CD14-positive monocyte (primary cell): ENCODE data around the gene ERCC2. TPM values are rescaled to one million over a fixed set of nuclear protein-coding genes. Genes with fewer than 3 reads are reported as not detected.
"Not testable (repeated sequence)": the region's sequence is repeated elsewhere in the genome, so short reads cannot be mapped to it uniquely, and the experiment has no call there.

Source experiments
- DNase-seq, 3 donors: peaks; one replicate each; pipeline ENCODE4 v3.0.0-alpha.2; 2011 to 2022
- H2AFZ ChIP-seq: 2 replicates; pipeline ENCODE4 v1.6.0; 2012; ENCODE audit warnings: mild to moderate bottlenecking, low read depth, low read length, inconsistent platforms; ENCODE audit not compliant: insufficient read depth, poor library complexity, severe bottlenecking
- H3K27ac ChIP-seq, 2 donors: 1 replicate in 1 of 2; 2 replicates in 1 of 2; pipeline ENCODE4 v1.5.1; 2012 to 2013; ENCODE audit warnings: low read length in 2 of 2, control low read depth in 1 of 2, inconsistent platforms in 1 of 2, low read depth in 1 of 2, mild to moderate bottlenecking in 1 of 2
- H3K27me3 ChIP-seq, 2 donors: one replicate each; pipeline versions ENCODE4 v1.6.0 to v1.6.1; 2011 to 2013; ENCODE audit warnings: low read length in 2 of 2; ENCODE audit not compliant: control insufficient read depth in 2 of 2, insufficient read depth in 2 of 2
- H3K36me3 ChIP-seq, 2 donors: replicated peaks in 1 of 2; 1 replicate in 1 of 2; 2 replicates in 1 of 2; pipeline versions ENCODE4 v1.5.1 to v1.6.1; 2012 to 2013; ENCODE audit warnings: low read length in 2 of 2, control low read depth in 1 of 2, inconsistent platforms in 1 of 2, mild to moderate bottlenecking in 1 of 2; ENCODE audit not compliant: insufficient read depth in 2 of 2, control insufficient read depth in 1 of 2
- H3K4me1 ChIP-seq, 2 donors: 1 replicate in 1 of 2; 2 replicates in 1 of 2; pipeline versions ENCODE4 v1.5.1 to v1.6.1; 2012 to 2013; ENCODE audit warnings: low read length in 2 of 2, control low read depth in 1 of 2, inconsistent platforms in 1 of 2, mild to moderate bottlenecking in 1 of 2, moderate library complexity in 1 of 2; ENCODE audit not compliant: insufficient read depth in 2 of 2, control insufficient read depth in 1 of 2
- H3K4me2 ChIP-seq: replicated peaks from 2 replicates; pipeline ENCODE3; 2012; ENCODE audit warnings: low read length, moderate library complexity, mild to moderate bottlenecking; ENCODE audit not compliant: poor library complexity, severe bottlenecking; ENCODE audit errors: extremely low read depth
- H3K4me3 ChIP-seq, 3 experiments: fragments of 200-600 bp in 1 of 3; sonication (generic) in 1 of 3; replicated peaks in 1 of 3; 1 replicate in 2 of 3; 2 replicates in 1 of 3; pipeline ENCODE4 v1.5.1; 2011 to 2013; ENCODE audit warnings: low read length in 3 of 3, mild to moderate bottlenecking in 3 of 3, control low read depth in 2 of 3, low read depth in 2 of 3, inconsistent platforms in 1 of 3, moderate library complexity in 1 of 3
- H3K79me2 ChIP-seq: 2 replicates; pipeline ENCODE4 v1.6.0; 2012; ENCODE audit warnings: mild to moderate bottlenecking, control low read depth, inconsistent platforms, low read length, moderate library complexity; ENCODE audit not compliant: insufficient read depth
- H3K9ac ChIP-seq: 2 replicates; pipeline ENCODE4 v1.6.0; 2017; ENCODE audit warnings: low read length, mild to moderate bottlenecking; ENCODE audit not compliant: insufficient read depth, poor library complexity, severe bottlenecking
- H3K9me3 ChIP-seq, 2 donors: replicated peaks in 1 of 2; 1 replicate in 1 of 2; 2 replicates in 1 of 2; pipeline versions ENCODE4 v1.5.1 to v1.6.1; 2012 to 2013; ENCODE audit warnings: low read length in 2 of 2, control low read depth in 1 of 2; ENCODE audit not compliant: control insufficient read depth in 1 of 2, insufficient read depth in 1 of 2
- H4K20me1 ChIP-seq: 2 replicates; pipeline ENCODE4 v1.6.0; 2012; ENCODE audit warnings: mild to moderate bottlenecking, low read length, control low read depth, moderate library complexity; ENCODE audit not compliant: insufficient read depth
- H3K27ac Mint-ChIP-seq, 7 donors: one replicate each; pipeline ENCODE4 v1.8.0; 2020; ENCODE audit warnings: mild to moderate bottlenecking in 7 of 7, mixed read lengths in 7 of 7, moderate library complexity in 6 of 7, inconsistent platforms in 2 of 7
- H3K27me3 Mint-ChIP-seq, 3 donors: one replicate each; pipeline ENCODE4 v1.8.0; 2021 to 2022; ENCODE audit warnings: low read depth in 3 of 3, mild to moderate bottlenecking in 3 of 3, mixed read lengths in 3 of 3, moderate library complexity in 3 of 3, inconsistent platforms in 1 of 3
- H3K36me3 Mint-ChIP-seq, 2 donors: one replicate each; pipeline ENCODE4 v1.8.0; 2020; ENCODE audit warnings: mixed read lengths in 2 of 2, inconsistent platforms in 1 of 2, mild to moderate bottlenecking in 1 of 2
- H3K4me1 Mint-ChIP-seq: one replicate; pipeline ENCODE4 v1.8.0; 2020; ENCODE audit warnings: mild to moderate bottlenecking, mixed read lengths
- H3K4me3 Mint-ChIP-seq, 2 donors: one replicate each; pipeline ENCODE4 v1.8.0; 2020; ENCODE audit warnings: mild to moderate bottlenecking in 2 of 2, mixed read lengths in 2 of 2, moderate library complexity in 1 of 2
- H3K9me3 Mint-ChIP-seq, 7 donors: one replicate each; pipeline ENCODE4 v1.8.0; 2020 to 2022; ENCODE audit warnings: mixed read lengths in 7 of 7, mild to moderate bottlenecking in 6 of 7, moderate library complexity in 6 of 7, inconsistent platforms in 2 of 7
- WGBS: methylation state at CpG from one replicate; pipeline ENCODE4 v1.1.5; 2013; ENCODE audit warnings: missing lambda C conversion rate; ENCODE audit not compliant: insufficient coverage; 5-methylcytosine and 5-hydroxymethylcytosine counted together
- intact Hi-C, 2 donors: fragments of 100-400 bp; cut with micrococcal nuclease; formaldehyde crosslinking; loops; one replicate each; pipeline versions ENCODE4 v1.15.0 to v1.15.1; 2023
- polyA plus RNA-seq, 3 donors: library from polyadenylated mRNA; depleted of rRNA in 1 of 3; unstranded in 2 of 3; stranded (reverse) in 1 of 3; fragments of 300-500 nt in 2 of 3; fragments of >200 nt in 1 of 3; fragmentation: Illumina TruSeq in 2 of 3; gene quantifications; 1 replicate in 2 of 3; 2 replicates in 1 of 3; pipeline ENCODE4 v1.2.3, GENCODE V29; 2012 to 2021
- TF ChIP-seq, protein P1 (sequence below): fragments of 200-600 bp; IDR thresholded peaks from one replicate; pipeline ENCODE4 v1.8.0; 2022; ENCODE audit warnings: antibody characterized with exemption, mild to moderate bottlenecking

The ERCC2 gene
- polyA plus RNA-seq, 3 donors = 4.0 to 20.0 (median 4.4) TPM

GRCh38 chr19:45413497-45413896 is 43.1 kb upstream of the ERCC2 start:
- H3K36me3 Mint-ChIP-seq = peaks cover 44 to 63% of the 10 kb centered on the region in 2 donors
- H2AFZ ChIP-seq = no peak overlapping the region
- no peaks in the 10 kb centered on the region for H3K79me2 ChIP-seq
- H3K4me3 ChIP-seq = no peak overlapping the region
- H3K9me3 ChIP-seq = no peaks in the 10 kb centered on the region
- H3K9me3 Mint-ChIP-seq = peaks cover 0 to 2% (median 0%) of the 10 kb centered on the region in 7 donors
- H3K27me3 Mint-ChIP-seq = peaks cover 0 to 5% (median 0%) of the 10 kb centered on the region in 3 donors
- H3K4me1 Mint-ChIP-seq = peaks cover 18% of the 10 kb centered on the region
- 96% methylated on average over 4 of the region's 6 CpGs for whole genome bisulfite sequencing
- no peak for DNase-seq
- H3K27ac Mint-ChIP-seq = peak overlapping the region in 3 of 7 donors; percentile 32 to 38 (median 33)
- TF ChIP-seq, protein P1, sequence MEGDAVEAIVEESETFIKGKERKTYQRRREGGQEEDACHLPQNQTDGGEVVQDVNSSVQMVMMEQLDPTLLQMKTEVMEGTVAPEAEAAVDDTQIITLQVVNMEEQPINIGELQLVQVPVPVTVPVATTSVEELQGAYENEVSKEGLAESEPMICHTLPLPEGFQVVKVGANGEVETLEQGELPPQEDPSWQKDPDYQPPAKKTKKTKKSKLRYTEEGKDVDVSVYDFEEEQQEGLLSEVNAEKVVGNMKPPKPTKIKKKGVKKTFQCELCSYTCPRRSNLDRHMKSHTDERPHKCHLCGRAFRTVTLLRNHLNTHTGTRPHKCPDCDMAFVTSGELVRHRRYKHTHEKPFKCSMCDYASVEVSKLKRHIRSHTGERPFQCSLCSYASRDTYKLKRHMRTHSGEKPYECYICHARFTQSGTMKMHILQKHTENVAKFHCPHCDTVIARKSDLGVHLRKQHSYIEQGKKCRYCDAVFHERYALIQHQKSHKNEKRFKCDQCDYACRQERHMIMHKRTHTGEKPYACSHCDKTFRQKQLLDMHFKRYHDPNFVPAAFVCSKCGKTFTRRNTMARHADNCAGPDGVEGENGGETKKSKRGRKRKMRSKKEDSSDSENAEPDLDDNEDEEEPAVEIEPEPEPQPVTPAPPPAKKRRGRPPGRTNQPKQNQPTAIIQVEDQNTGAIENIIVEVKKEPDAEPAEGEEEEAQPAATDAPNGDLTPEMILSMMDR = no peak
- intact Hi-C loops = no loop called here
- H3K27ac ChIP-seq = peak overlapping the region in 1 of 2 donors; percentile 14
- no peak overlapping the region for H3K4me2 ChIP-seq
- no peaks in the 10 kb centered on the region for H3K27me3 ChIP-seq
- H4K20me1 ChIP-seq = peaks cover under 1% of the 10 kb centered on the region
- peaks cover 23 to 25% of the 10 kb centered on the region in 2 donors for H3K4me1 ChIP-seq
- no peak overlapping the region for H3K4me3 Mint-ChIP-seq
- H3K9ac ChIP-seq = no peak overlapping the region
- peaks cover 34 to 52% of the 10 kb centered on the region in 2 donors for H3K36me3 ChIP-seq

- H3K27ac ChIP-seq, H2AFZ ChIP-seq, H3K4me2 ChIP-seq, intact Hi-C loops, H3K4me3 ChIP-seq, H3K9me3 Mint-ChIP-seq, H3K79me2 ChIP-seq, H4K20me1 ChIP-seq, H3K27me3 Mint-ChIP-seq, H3K9me3 ChIP-seq, H3K9ac ChIP-seq, DNase-seq, H3K27me3 ChIP-seq, H3K4me3 Mint-ChIP-seq: not testable (repeated sequence)
- H3K27ac Mint-ChIP-seq = peak overlapping the region in 2 of 7 donors; percentile 1 to 42
- peaks cover 27 to 37% of the 10 kb centered on the region in 2 donors for H3K36me3 Mint-ChIP-seq
- peaks cover 40 to 47% of the 10 kb centered on the region in 2 donors for H3K4me1 ChIP-seq
- no CpG with 5 or more reads among the region's 4 CpGs for WGBS
- peaks cover 21 to 29% of the 10 kb centered on the region in 2 donors for H3K36me3 ChIP-seq
- H3K4me1 Mint-ChIP-seq = peaks cover 33% of the 10 kb centered on the region
Measured at GRCh38 chr19:45410330-45410729, 40.0 kb upstream of the ERCC2 start.
